RWPE2 (cell line): ENCODE measurements around the gene PHC2.

Experiments
- ATAC-seq: fragments of 200-7000 bp; cut with Tn5 transposase; 3 replicates; pipeline ENCODE4 v1.9.1; 2021; ENCODE audit warnings: low read depth
- DNase-seq: peaks from one replicate; pipeline ENCODE4 v3.0.0-alpha.2; 2020; ENCODE audit warnings: low spot score
- H3K27ac ChIP-seq: fragments of 450-650 bp; 2 replicates; pipeline ENCODE4 v1.5.1; 2017; ENCODE audit warnings: mild to moderate bottlenecking; ENCODE audit not compliant: poor library complexity, severe bottlenecking
- H3K27me3 ChIP-seq: fragments of 250-450 bp; sonication (Bioruptor Pico); 2 replicates; pipeline ENCODE4 v1.5.1; 2021; ENCODE audit warnings: mild to moderate bottlenecking, moderate library complexity; ENCODE audit not compliant: insufficient read depth, poor library complexity, severe bottlenecking
- H3K36me3 ChIP-seq: fragments of 250-450 bp; sonication (Bioruptor Pico); 2 replicates; pipeline ENCODE4 v1.5.1; 2020; ENCODE audit warnings: low read depth, mild to moderate bottlenecking, moderate library complexity
- H3K4me1 ChIP-seq: fragments of 250-450 bp; sonication (Bioruptor Pico); 2 replicates; pipeline ENCODE4 v1.5.1; 2021; ENCODE audit warnings: mild to moderate bottlenecking, moderate library complexity; ENCODE audit not compliant: insufficient read depth, poor library complexity, severe bottlenecking
- H3K4me3 ChIP-seq: fragments of 250-450 bp; sonication (Bioruptor Pico); 2 replicates; pipeline ENCODE4 v1.5.1; 2021; ENCODE audit warnings: mild to moderate bottlenecking, moderate library complexity; ENCODE audit not compliant: severe bottlenecking
- H3K9me3 ChIP-seq: fragments of 250-450 bp; sonication (Bioruptor Pico); 2 replicates; pipeline ENCODE4 v1.5.1; 2021; ENCODE audit warnings: mild to moderate bottlenecking, moderate library complexity; ENCODE audit not compliant: severe bottlenecking
- CTCF ChIP-seq: fragments of 450-650 bp; IDR thresholded peaks from one replicate; pipeline ENCODE4 v1.5.1; 2017; ENCODE audit warnings: mild to moderate bottlenecking, moderate library complexity; ENCODE audit not compliant: poor library complexity, severe bottlenecking

PHC2 gene

GRCh38 chr1:33393524-33393923 is 37.4 kb downstream of the PHC2 start:
- no peak for TF ChIP-seq CTCF
- no peaks in the 10 kb centered on the region for H3K27me3 ChIP-seq
- no peak overlapping the region for H3K27ac ChIP-seq
- ATAC-seq (no peak), DNase-seq (no peak)
- H3K36me3 ChIP-seq, result peaks cover 3% of the 10 kb centered on the region; the same call in 1 of the 2 replicates
- H3K4me1 ChIP-seq, result no peaks in the 10 kb centered on the region
- no peak overlapping the region for H3K4me3 ChIP-seq
- no peaks in the 10 kb centered on the region for H3K9me3 ChIP-seq

- DNase-seq (no peak), ATAC-seq (no peak)
- TF ChIP-seq CTCF, result no peak
- H3K36me3 ChIP-seq, result no peaks in the 10 kb centered on the region
- H3K4me1 ChIP-seq, result peaks cover 5% of the 10 kb centered on the region
- H3K9me3 ChIP-seq, result no peaks in the 10 kb centered on the region
- H3K27me3 ChIP-seq, result no peaks in the 10 kb centered on the region
- no peak overlapping the region for H3K27ac ChIP-seq
- no peak overlapping the region for H3K4me3 ChIP-seq
These were observed 38.3 kb downstream of the PHC2 start for GRCh38 chr1:33392639-33393038.

GRCh38 chr1:33392206-33392605 is 38.7 kb downstream of the PHC2 start:
- Histone ChIP-seq H3K9me3 (no peaks in the 10 kb centered on the region), H3K4me3 (no peak overlapping the region), H3K4me1 (peaks cover 9% of the 10 kb centered on the region), H3K36me3 (no peaks in the 10 kb centered on the region), H3K27ac (no peak overlapping the region), H3K27me3 (no peaks in the 10 kb centered on the region)
- DNase-seq (no peak), ATAC-seq (no peak)
- no peak for TF ChIP-seq CTCF

GRCh38 chr1:33391343-33392078 is 39.4 kb downstream of the PHC2 start:
- Histone ChIP-seq H3K9me3 (no peaks in the 10 kb centered on the region), H3K27me3 (no peaks in the 10 kb centered on the region), H3K4me3 (no peak overlapping the region), H3K27ac (no peak overlapping the region), H3K4me1 (peaks cover 10% of the 10 kb centered on the region), H3K36me3 (no peaks in the 10 kb centered on the region)
- no peak for ATAC-seq
- DNase-seq, result no peak
- no peak for TF ChIP-seq CTCF

- no peak for ATAC-seq
- no peaks in the 10 kb centered on the region for H3K9me3 ChIP-seq
- H3K4me1 ChIP-seq, result peaks cover 10% of the 10 kb centered on the region
- no peak overlapping the region for H3K4me3 ChIP-seq
- no peak for TF ChIP-seq CTCF
- no peak for DNase-seq
- no peaks in the 10 kb centered on the region for H3K27me3 ChIP-seq
- no peak overlapping the region for H3K27ac ChIP-seq
- no peaks in the 10 kb centered on the region for H3K36me3 ChIP-seq
These were observed 40.4 kb downstream of the PHC2 start for GRCh38 chr1:33390542-33390941.
